DOHH2 (cell line): ENCODE data around the gene KCNC4.

ENCODE experiments used
- H3F3A ChIP-seq: fragments of 200-600 bp; sonication (generic), shearing (Covaris generic); 2 replicates; pipeline ENCODE4 v1.6.0; 2016; ENCODE audit warnings: antibody characterized with exemption, mild to moderate bottlenecking; ENCODE audit not compliant: control insufficient read depth, insufficient read depth
- H3K27ac ChIP-seq: fragments of 200-600 bp; sonication (generic); 2 replicates; pipeline ENCODE4 v1.5.1; 2014; ENCODE audit warnings: low read depth, mild to moderate bottlenecking, low read length, moderate library complexity
- H3K27me3 ChIP-seq: fragments of 200-600 bp; sonication (generic); 2 replicates; pipeline ENCODE4 v1.6.1; 2014; ENCODE audit warnings: mild to moderate bottlenecking, low read length, mixed read lengths; ENCODE audit not compliant: control insufficient read depth
- H3K36me3 ChIP-seq: fragments of 200-600 bp; sonication (generic); 2 replicates; pipeline ENCODE4 v1.6.1; 2014; ENCODE audit warnings: mild to moderate bottlenecking, low read length, moderate library complexity, mixed read lengths; ENCODE audit not compliant: control insufficient read depth
- H3K4me1 ChIP-seq: fragments of 200-600 bp; sonication (generic); 2 replicates; pipeline ENCODE4 v1.6.1; 2014; ENCODE audit warnings: mild to moderate bottlenecking, low read length, mixed read lengths; ENCODE audit not compliant: control insufficient read depth
- H3K4me2 ChIP-seq: fragments of 200-600 bp; sonication (generic); 2 replicates; pipeline ENCODE4 v1.6.0; 2014; ENCODE audit warnings: mild to moderate bottlenecking, low read length, moderate library complexity
- H3K4me3 ChIP-seq: fragments of 200-600 bp; sonication (generic); 2 replicates; pipeline ENCODE4 v1.5.1; 2014; ENCODE audit warnings: mild to moderate bottlenecking, low read length, mixed read lengths
- H3K79me2 ChIP-seq: fragments of 200-600 bp; sonication (generic); 2 replicates; pipeline ENCODE4 v1.6.1; 2014; ENCODE audit warnings: mild to moderate bottlenecking, low read length, mixed read lengths; ENCODE audit not compliant: control insufficient read depth
- H3K9me2 ChIP-seq: fragments of 200-600 bp; sonication (generic); replicated peaks from 2 replicates; pipeline ENCODE4 v1.6.1; 2014; ENCODE audit warnings: mild to moderate bottlenecking, low read length, mixed read lengths; ENCODE audit not compliant: control insufficient read depth
- H3K9me3 ChIP-seq: fragments of 200-600 bp; sonication (generic); 2 replicates; pipeline ENCODE4 v1.6.1; 2014; ENCODE audit warnings: antibody characterized with exemption, low read length, mixed read lengths; ENCODE audit not compliant: control insufficient read depth, insufficient read depth
- H4K20me1 ChIP-seq: fragments of 200-600 bp; sonication (generic); 2 replicates; pipeline ENCODE4 v1.6.0; 2014; ENCODE audit warnings: low read depth, mild to moderate bottlenecking, antibody characterized with exemption, low read length, moderate library complexity; ENCODE audit not compliant: control insufficient read depth, insufficient read depth
- EZH2phosphoT487 ChIP-seq: fragments of 200-600 bp; sonication (generic); IDR thresholded peaks from 2 replicates; pipeline ENCODE4 v1.6.1; 2017; ENCODE audit warnings: borderline replicate concordance, mild to moderate bottlenecking, antibody characterized with exemption, low read length, moderate library complexity, mixed read lengths
- TF ChIP-seq, protein P1 (sequence below): fragments of 200-600 bp; sonication (generic); IDR thresholded peaks from one replicate; pipeline ENCODE4 v1.5.1; 2014; ENCODE audit warnings: antibody characterized with exemption, mild to moderate bottlenecking, low read depth, low read length; ENCODE audit not compliant: poor library complexity, severe bottlenecking

The KCNC4 gene

DNA sequence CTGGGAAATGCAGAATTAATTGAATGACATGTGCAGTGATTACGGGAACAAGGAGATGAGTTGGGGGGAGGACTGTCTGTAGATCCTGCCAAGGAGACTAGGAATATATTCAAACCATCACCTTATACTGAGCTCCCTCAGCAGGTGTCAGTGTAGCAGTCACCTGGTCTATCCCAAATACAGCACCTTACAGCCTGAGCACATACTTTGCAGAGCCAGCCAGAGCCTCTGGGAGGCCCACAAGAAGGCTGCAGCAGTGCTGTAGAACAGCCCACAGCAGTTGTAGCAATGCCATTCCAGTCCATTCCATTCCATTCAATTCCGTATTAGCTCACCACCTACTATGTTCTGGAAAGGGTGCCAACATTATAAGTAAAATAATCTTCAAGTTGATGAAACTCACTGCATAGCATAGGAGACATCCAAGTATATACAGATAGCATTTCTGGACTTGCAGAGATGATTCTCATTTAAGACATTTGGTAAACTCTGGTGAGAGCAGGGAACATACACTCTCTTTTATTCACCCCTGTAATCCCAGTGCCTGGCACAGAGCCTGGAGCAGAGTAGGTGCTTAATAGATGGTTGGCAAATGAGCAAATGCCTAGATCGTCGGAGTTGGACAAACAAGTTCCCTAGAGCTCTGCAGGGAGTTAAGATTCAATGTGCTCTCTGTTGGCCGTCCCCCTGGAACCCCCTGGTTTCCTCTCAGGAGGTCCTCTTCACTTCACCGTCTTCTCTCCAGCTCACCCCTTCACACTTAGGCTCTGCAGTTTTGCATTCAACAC is 44.7 kb downstream of the KCNC4 start:
- no peaks in the 10 kb centered on the region for H3K36me3 ChIP-seq
- H3F3A ChIP-seq, result no peaks in the 10 kb centered on the region
- no peaks in the 10 kb centered on the region for H4K20me1 ChIP-seq
- H3K27me3 ChIP-seq, result no peaks in the 10 kb centered on the region
- TF ChIP-seq, protein P1, sequence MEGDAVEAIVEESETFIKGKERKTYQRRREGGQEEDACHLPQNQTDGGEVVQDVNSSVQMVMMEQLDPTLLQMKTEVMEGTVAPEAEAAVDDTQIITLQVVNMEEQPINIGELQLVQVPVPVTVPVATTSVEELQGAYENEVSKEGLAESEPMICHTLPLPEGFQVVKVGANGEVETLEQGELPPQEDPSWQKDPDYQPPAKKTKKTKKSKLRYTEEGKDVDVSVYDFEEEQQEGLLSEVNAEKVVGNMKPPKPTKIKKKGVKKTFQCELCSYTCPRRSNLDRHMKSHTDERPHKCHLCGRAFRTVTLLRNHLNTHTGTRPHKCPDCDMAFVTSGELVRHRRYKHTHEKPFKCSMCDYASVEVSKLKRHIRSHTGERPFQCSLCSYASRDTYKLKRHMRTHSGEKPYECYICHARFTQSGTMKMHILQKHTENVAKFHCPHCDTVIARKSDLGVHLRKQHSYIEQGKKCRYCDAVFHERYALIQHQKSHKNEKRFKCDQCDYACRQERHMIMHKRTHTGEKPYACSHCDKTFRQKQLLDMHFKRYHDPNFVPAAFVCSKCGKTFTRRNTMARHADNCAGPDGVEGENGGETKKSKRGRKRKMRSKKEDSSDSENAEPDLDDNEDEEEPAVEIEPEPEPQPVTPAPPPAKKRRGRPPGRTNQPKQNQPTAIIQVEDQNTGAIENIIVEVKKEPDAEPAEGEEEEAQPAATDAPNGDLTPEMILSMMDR, result no peak
- no peak for TF ChIP-seq EZH2phosphoT487
- no peak overlapping the region for H3K4me3 ChIP-seq
- H3K27ac ChIP-seq, result no peak overlapping the region
- no peaks in the 10 kb centered on the region for H3K79me2 ChIP-seq
- H3K9me2 ChIP-seq, result no peaks in the 10 kb centered on the region
- peaks cover 5% of the 10 kb centered on the region for H3K4me1 ChIP-seq
- H3K9me3 ChIP-seq, result no peaks in the 10 kb centered on the region
- H3K4me2 ChIP-seq, result no peak overlapping the region

DNA sequence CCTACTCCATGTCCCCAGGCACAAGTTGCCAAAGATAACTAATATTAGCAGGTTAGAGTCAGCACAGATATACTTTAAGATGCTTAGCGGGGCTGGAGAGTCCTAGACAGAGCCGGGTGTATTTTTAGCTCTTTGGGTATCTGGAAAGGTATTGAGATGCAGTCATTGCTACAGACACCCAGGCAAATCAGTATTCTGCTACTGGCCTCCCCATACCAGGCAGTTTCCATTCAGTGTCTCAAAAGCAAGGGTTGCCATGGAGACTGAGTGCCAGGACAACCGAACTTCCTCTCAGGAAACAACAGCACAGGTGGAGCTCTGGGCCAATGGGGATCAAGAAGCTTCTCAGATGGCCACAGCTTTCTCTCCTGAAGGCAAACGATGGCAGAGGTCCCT is 45.3 kb downstream of the KCNC4 start:
- no peak overlapping the region for H3K4me3 ChIP-seq
- no peak for TF ChIP-seq EZH2phosphoT487
- TF ChIP-seq, protein P1, result no peak
- no peaks in the 10 kb centered on the region for H3F3A ChIP-seq
- no peak overlapping the region for H3K4me2 ChIP-seq
- H3K9me3 ChIP-seq, result no peaks in the 10 kb centered on the region
- H3K36me3 ChIP-seq, result no peaks in the 10 kb centered on the region
- H3K4me1 ChIP-seq, result peaks cover 6% of the 10 kb centered on the region
- H3K79me2 ChIP-seq, result no peaks in the 10 kb centered on the region
- no peaks in the 10 kb centered on the region for H3K9me2 ChIP-seq
- no peak overlapping the region for H3K27ac ChIP-seq
- H4K20me1 ChIP-seq, result no peaks in the 10 kb centered on the region
- no peaks in the 10 kb centered on the region for H3K27me3 ChIP-seq

DNA sequence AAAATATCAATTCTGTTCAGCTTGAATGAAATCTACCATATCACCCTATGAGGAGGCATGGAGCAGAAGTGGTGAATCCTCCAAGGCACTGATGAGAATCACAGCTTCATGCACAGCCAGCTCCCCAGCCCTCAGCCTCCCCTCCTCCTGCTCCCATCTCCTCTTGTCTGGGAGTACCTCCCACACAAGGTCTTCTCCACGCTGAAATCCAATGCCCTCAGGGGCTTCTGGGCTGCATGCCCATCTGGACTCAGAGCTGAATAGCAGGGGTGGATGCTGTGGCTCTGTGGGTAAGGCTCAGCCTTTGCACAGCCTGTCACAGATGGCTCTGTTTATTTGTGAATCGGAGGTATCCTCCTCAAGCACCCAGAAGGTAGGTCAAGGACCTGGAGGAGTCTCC is 48.6 kb downstream of the KCNC4 start:
- Histone ChIP-seq H3K27me3 (peaks cover 7% of the 10 kb centered on the region; the same call in 1 of the 2 replicates), H3F3A (no peaks in the 10 kb centered on the region), H4K20me1 (no peaks in the 10 kb centered on the region), H3K9me2 (no peaks in the 10 kb centered on the region), H3K27ac (no peak overlapping the region), H3K4me1 (peaks cover 6% of the 10 kb centered on the region), H3K36me3 (no peaks in the 10 kb centered on the region), H3K4me2 (no peak overlapping the region), H3K9me3 (no peaks in the 10 kb centered on the region), H3K4me3 (no peak overlapping the region), H3K79me2 (no peaks in the 10 kb centered on the region)
- TF ChIP-seq, protein P1, result no peak
- no peak for TF ChIP-seq EZH2phosphoT487
